HepG2 (cell line): Measurements from ENCODE around the gene AP5Z1. TPM values are rescaled to one million over a fixed set of nuclear protein-coding genes. Genes with fewer than 3 reads are reported as not detected.

Experiments
- ATAC-seq: fragments of 200-7000 bp; cut with Tn5 transposase; 3 replicates; pipeline ENCODE4 v1.9.1; 2020; ENCODE audit warnings: mild to moderate bottlenecking, moderate library complexity
- BruUV-seq: library from RNA; stranded (reverse); fragments of 400-500 nt; replicated peaks from 2 replicates; lab custom pipeline; 2021; lab: Mats Ljungman, UMichigan
- CTCF ChIA-PET: fragments of 300-600 bp; formaldehyde crosslinking; extraction: SDS; loops from one replicate; lab custom pipeline; 2021; ENCODE audit warnings: low total read pairs, inconsistent platforms, low intra/inter-chr PET ratio; lab: Yijun Ruan, JAX
- POLR2A ChIA-PET: fragments of 350-600 bp; sonication (Branson Sonifier 250); formaldehyde crosslinking; loops from one replicate; lab custom pipeline; 2020; ENCODE audit warnings: antibody characterized with exemption, inconsistent platforms; lab: Yijun Ruan, JAX
- DNase-seq: peaks from one replicate; pipeline ENCODE4 v3.0.0-alpha.2; 2015; ENCODE audit warnings: low spot score
- FAIRE-seq: peaks from 3 replicates; lab custom pipeline; 2011; peaks lifted over from hg19 to GRCh38; lab: Jason Lieb, UNC
- H2AFZ ChIP-seq: one replicate; pipeline ENCODE4 v1.6.1; 2011; ENCODE audit warnings: low read length, inconsistent platforms
- H3K27ac ChIP-seq: fragments of 300-600 bp; 3 replicates; pipeline ENCODE4 v1.8.0; 2011; ENCODE audit warnings: mixed run types, mild to moderate bottlenecking, mixed read lengths, low read length, inconsistent platforms; ENCODE audit not compliant: insufficient read depth; ENCODE audit errors: extremely low read length
- H3K27me3 ChIP-seq, 2 experiments: fragments of 200-600 bp in 1 of 2; 2 replicates in 1 of 2; 3 replicates in 1 of 2; pipeline versions ENCODE4 v1.6.0 to v1.8.0; 2011; ENCODE audit warnings: low read length in 2 of 2, mild to moderate bottlenecking in 2 of 2, moderate library complexity in 2 of 2, inconsistent platforms in 1 of 2; ENCODE audit not compliant: insufficient read depth in 2 of 2, control insufficient read depth in 1 of 2
- H3K36me3 ChIP-seq, 2 experiments: fragments of 200-600 bp in 1 of 2; replicated peaks in 1 of 2; 2 replicates in 1 of 2; 3 replicates in 1 of 2; pipeline versions ENCODE4 v1.5.1 to v1.8.0; 2011; ENCODE audit warnings: low read length in 2 of 2, inconsistent platforms in 1 of 2; ENCODE audit not compliant: insufficient read depth in 2 of 2, control insufficient read depth in 1 of 2
- H3K4me1 ChIP-seq: 2 replicates; pipeline ENCODE4 v1.5.1; 2012; ENCODE audit warnings: low read length, inconsistent platforms; ENCODE audit not compliant: insufficient read depth
- H3K4me2 ChIP-seq: 2 replicates; pipeline ENCODE4 v1.6.0; 2011; ENCODE audit warnings: low read depth, low read length, inconsistent platforms
- H3K4me3 ChIP-seq, 3 experiments: fragments of 200-600 bp in 1 of 3; sonication (generic), shearing (Covaris generic) in 1 of 3; replicated peaks in 1 of 3; 2 replicates each; pipeline ENCODE4 v1.5.1; 2011 to 2016; ENCODE audit warnings: low read length in 3 of 3, inconsistent platforms in 2 of 3, low read depth in 2 of 3, mild to moderate bottlenecking in 2 of 3, control low read depth in 1 of 3, mixed read lengths in 1 of 3; ENCODE audit not compliant: insufficient read depth in 1 of 3
- H3K79me2 ChIP-seq: one replicate; pipeline ENCODE4 v1.6.1; 2011; ENCODE audit warnings: low read length, inconsistent platforms; ENCODE audit not compliant: insufficient read depth
- H3K9ac ChIP-seq: 2 replicates; pipeline ENCODE4 v1.6.0; 2011; ENCODE audit warnings: mild to moderate bottlenecking, low read depth, low read length, inconsistent platforms; ENCODE audit not compliant: insufficient read depth
- H3K9me3 ChIP-seq: 2 replicates; pipeline ENCODE4 v1.5.1; 2012; ENCODE audit warnings: mild to moderate bottlenecking, low read length
- H4K20me1 ChIP-seq: 2 replicates; pipeline ENCODE4 v1.6.0; 2011; ENCODE audit warnings: inconsistent platforms, mild to moderate bottlenecking, low read length, moderate library complexity; ENCODE audit not compliant: insufficient read depth
- BRD4 ChIP-seq: sonication (generic); formaldehyde crosslinking; IDR thresholded peaks from 2 replicates; pipeline ENCODE4 v1.4.0; 2020; ENCODE audit warnings: missing genetic modification reagents
- KLF12 ChIP-seq: sonication (generic); formaldehyde crosslinking; IDR thresholded peaks from 2 replicates; pipeline ENCODE4 v1.4.0; 2020; ENCODE audit warnings: missing genetic modification reagents, borderline replicate concordance
- NR2F1 ChIP-seq, 2 experiments: fragments of 450-650 bp in 1 of 2; formaldehyde crosslinking in 1 of 2; IDR thresholded peaks; 2 replicates each; pipeline versions ENCODE4 v1.5.0 to v1.6.1; 2016 to 2020; ENCODE audit warnings: mild to moderate bottlenecking in 1 of 2, missing compliant biosample characterization in 1 of 2, missing genetic modification reagents in 1 of 2, moderate library complexity in 1 of 2
- PAWR ChIP-seq: sonication (generic); formaldehyde crosslinking; IDR thresholded peaks from 2 replicates; pipeline ENCODE4 v1.4.0; 2020; ENCODE audit warnings: missing genetic modification reagents, mild to moderate bottlenecking, borderline replicate concordance
- PCBP2 ChIP-seq: fragments of 200-400 bp; formaldehyde crosslinking; optimal IDR thresholded peaks from 2 replicates; pipeline ENCODE3; 2018; ENCODE audit warnings: low read length, low read depth; ENCODE audit not compliant: poor library complexity, severe bottlenecking
- POGZ ChIP-seq: sonication (generic); formaldehyde crosslinking; IDR thresholded peaks from 2 replicates; pipeline ENCODE4 v1.4.0; 2020; ENCODE audit warnings: mild to moderate bottlenecking, missing genetic modification reagents
- RFX1 ChIP-seq: fragments of 450-650 bp; IDR thresholded peaks from 2 replicates; pipeline ENCODE4 v1.6.1; 2017
- RFX3 ChIP-seq: IDR thresholded peaks from 2 replicates; pipeline ENCODE4 v1.6.1; 2016; ENCODE audit warnings: missing biosample characterization, missing genetic modification reagents
- SMC3 ChIP-seq: IDR thresholded peaks from 2 replicates; pipeline ENCODE4 v1.6.1; 2011; ENCODE audit warnings: low read length, improper control_type of control experiment
- TERF1 ChIP-seq: sonication (generic); formaldehyde crosslinking; IDR thresholded peaks from 2 replicates; pipeline ENCODE4 v1.8.0; 2022; ENCODE audit warnings: mild to moderate bottlenecking, missing genetic modification reagents, moderate library complexity
- ZBTB20 ChIP-seq: sonication (generic); formaldehyde crosslinking; IDR thresholded peaks from 2 replicates; pipeline ENCODE4 v1.8.1; 2023; ENCODE audit warnings: missing genetic modification reagents, low read depth, mild to moderate bottlenecking, borderline replicate concordance
- ZBTB33 ChIP-seq: sonication (generic); formaldehyde crosslinking; IDR thresholded peaks from 2 replicates; pipeline ENCODE4 v1.4.0; 2020; ENCODE audit warnings: missing genetic modification reagents
- ZNF124 ChIP-seq: sonication (generic); formaldehyde crosslinking; IDR thresholded peaks from 2 replicates; pipeline ENCODE4 v1.4.0; 2020; ENCODE audit warnings: missing genetic modification reagents
- ZNF251 ChIP-seq: sonication (generic); formaldehyde crosslinking; IDR thresholded peaks from 2 replicates; pipeline ENCODE4 v1.9.0; 2021; ENCODE audit warnings: mild to moderate bottlenecking, missing genetic modification reagents
- ZNF616 ChIP-seq: sonication (generic); formaldehyde crosslinking; IDR thresholded peaks from 2 replicates; pipeline ENCODE4 v1.5.0; 2020; ENCODE audit warnings: low read depth, mild to moderate bottlenecking, missing genetic modification reagents
- ZNF775 ChIP-seq: sonication (generic); formaldehyde crosslinking; IDR thresholded peaks from 2 replicates; pipeline ENCODE4 v1.4.0; 2020; ENCODE audit warnings: missing genetic modification reagents, mild to moderate bottlenecking, moderate library complexity, borderline replicate concordance
- WGBS: methylation state at CpG from one replicate; pipeline ENCODE4 v1.1.6; 2017; ENCODE audit warnings: low lambda C conversion rate; 5-methylcytosine and 5-hydroxymethylcytosine counted together
- in situ Hi-C: cut with HindIII; loops from 2 replicates; pipeline ENCODE4 v1.10.0; 2017; ENCODE audit warnings: low pct_unique_long_range_greater_than_20kb; ENCODE audit not compliant: extremely low pct_ligation_motif_present
- intact Hi-C: fragments of 100-400 bp; cut with micrococcal nuclease; formaldehyde crosslinking; loops from one replicate; pipeline ENCODE4 v1.10.0; 2022; ENCODE audit not compliant: unreplicated experiment
- polyA plus RNA-seq, 8 experiments: library from polyadenylated mRNA; depleted of rRNA in 3 of 8; stranded (reverse) in 7 of 8; unstranded in 1 of 8; fragments of >200 nt; fragmentation: Illumina TruSeq in 4 of 8; extraction: Trizol in 4 of 8; gene quantifications; 2 replicates each; pipeline versions ENCODE4 v1.2.1 to v1.2.3, GENCODE V29; 2011 to 2016; ENCODE audit warnings: low read depth in 4 of 8, missing spikeins in 1 of 8, mixed read lengths in 1 of 8; ENCODE audit not compliant: insufficient read depth in 1 of 8
- total RNA-seq, 5 experiments: library from RNA; depleted of rRNA; stranded (reverse); fragments of >200 nt; fragmentation: Illumina TruSeq; extraction: Trizol; gene quantifications; 2 replicates each; pipeline ENCODE4 v1.2.3, GENCODE V29; 2016; ENCODE audit warnings: low read depth in 1 of 5

The AP5Z1 gene
- total and polyA plus RNA-seq, 2 of the 13 experiments (the other 11 are each of a cell fraction or from before 2014, with no cell fraction given) = 9.3 to 15.1 TPM

- DNase-seq (no peak), ATAC-seq (no peak), FAIRE-seq (no peak)
- Histone ChIP-seq H3K4me2 (peak overlapping the region; percentile 95), H3K27me3 (no peaks in the 10 kb centered on the region), H3K9ac (peak overlapping the region; percentile 73), H3K4me1 (peaks cover 28% of the 10 kb centered on the region), H3K36me3 (peaks cover 8 to 28% of the 10 kb centered on the region in 2 experiments; a peak in 4 of 5 replicates), H3K4me3 (peak overlapping the region; percentile 65 to 74 (median 71); a peak in 5 of 6 replicates), H3K79me2 (peaks cover 74% of the 10 kb centered on the region), H4K20me1 (peaks cover 45% of the 10 kb centered on the region; the same call in 1 of the 2 replicates), H3K9me3 (no peaks in the 10 kb centered on the region), H3K27ac (peak overlapping the region; percentile 75), H2AFZ (no peak overlapping the region)
- ChIA-PET POLR2A (interaction anchor here (1.8 to 2.5 kb wide), 3 partner anchors 13 to 50 kb away, joined by 10 to 11 read pairs (median 10); partner anchors contain the start of gene AP5Z1), CTCF (no interaction called here)
- TF ChIP-seq ZBTB33 (0 out of 2 replicates have a peak, but pooled peaks have one; percentile 36), SMC3 (no peak), PAWR (CRISPR knock-in tag) (no peak), ZNF616 (CRISPR knock-in tag) (no peak), RFX3 (no peak)
- in situ Hi-C loops (no loop called here), intact Hi-C loops (no loop called here)
- 88% methylated on average over 15 of the region's 15 CpGs for WGBS
- BruUV-seq = no TSS peak
Observed at GRCh38 chr7:4725850-4726450, 49.5 kb upstream of the AP5Z1 start.

- H3K27me3 ChIP-seq = no peaks in the 10 kb centered on the region
- H3K4me1 ChIP-seq = peaks cover 28% of the 10 kb centered on the region
- DNase-seq = no peak
- peaks cover 9 to 29% of the 10 kb centered on the region in 2 experiments; a peak in 4 of 5 replicates for H3K36me3 ChIP-seq
- H3K27ac ChIP-seq = no peak overlapping the region
- CTCF ChIA-PET = no interaction called here
- H4K20me1 ChIP-seq = peaks cover 46% of the 10 kb centered on the region; the same call in 1 of the 2 replicates
- H2AFZ ChIP-seq = no peak overlapping the region
- 98% methylated on average over 9 of the region's 9 CpGs for WGBS
- no peak for FAIRE-seq
- peaks cover 68% of the 10 kb centered on the region for H3K79me2 ChIP-seq
- intact Hi-C loops (no loop called here), in situ Hi-C loops (no loop called here)
- no TSS peak for BruUV-seq
- no peak for ATAC-seq
- no peak overlapping the region for H3K4me3 ChIP-seq
- H3K4me2 ChIP-seq = no peak overlapping the region
- H3K9ac ChIP-seq = no peak overlapping the region
- no peaks in the 10 kb centered on the region for H3K9me3 ChIP-seq
- POLR2A ChIA-PET = no interaction called here
- TF ChIP-seq BRD4 (CRISPR knock-in tag) = no peak
- no peak for TF ChIP-seq ZNF124
- no peak for TF ChIP-seq NR2F1 (CRISPR knock-in tag; IDR thresholded peaks at IDR 0.05)
- TF ChIP-seq PCBP2 = no peak
- TF ChIP-seq POGZ = no peak
- no peak for TF ChIP-seq KLF12
- TF ChIP-seq TERF1 (CRISPR knock-in tag) = no peak
- no peak for TF ChIP-seq RFX1
- no peak for TF ChIP-seq ZBTB20 (CRISPR knock-in tag)
- no peak for TF ChIP-seq ZNF251 (CRISPR knock-in tag)
- TF ChIP-seq ZNF775 (CRISPR knock-in tag) = no peak
Observed at GRCh38 chr7:4726566-4726965, 48.9 kb upstream of the AP5Z1 start.
